Ovary (tissue), 3 donors: ENCODE measurements around the gene HOATZ.

Experiments used
- POLR2A ChIP-seq: fragments of 450-650 bp; IDR thresholded peaks from one replicate; pipeline ENCODE4 v1.6.1; 2017; ENCODE audit warnings: antibody characterized with exemption, mild to moderate bottlenecking, moderate library complexity
- TF ChIP-seq, protein P1 (sequence below), 3 donors: fragments of 450-650 bp in 2 of 3; fragments of 200-600 bp in 1 of 3; IDR thresholded peaks; one replicate each; pipeline versions ENCODE4 v1.5.1 to v1.8.0; 2016 to 2022; ENCODE audit warnings: antibody characterized with exemption in 3 of 3, mild to moderate bottlenecking in 1 of 3
- donor health status: DM: no; HTN: no; CAD: no.

DNA sequence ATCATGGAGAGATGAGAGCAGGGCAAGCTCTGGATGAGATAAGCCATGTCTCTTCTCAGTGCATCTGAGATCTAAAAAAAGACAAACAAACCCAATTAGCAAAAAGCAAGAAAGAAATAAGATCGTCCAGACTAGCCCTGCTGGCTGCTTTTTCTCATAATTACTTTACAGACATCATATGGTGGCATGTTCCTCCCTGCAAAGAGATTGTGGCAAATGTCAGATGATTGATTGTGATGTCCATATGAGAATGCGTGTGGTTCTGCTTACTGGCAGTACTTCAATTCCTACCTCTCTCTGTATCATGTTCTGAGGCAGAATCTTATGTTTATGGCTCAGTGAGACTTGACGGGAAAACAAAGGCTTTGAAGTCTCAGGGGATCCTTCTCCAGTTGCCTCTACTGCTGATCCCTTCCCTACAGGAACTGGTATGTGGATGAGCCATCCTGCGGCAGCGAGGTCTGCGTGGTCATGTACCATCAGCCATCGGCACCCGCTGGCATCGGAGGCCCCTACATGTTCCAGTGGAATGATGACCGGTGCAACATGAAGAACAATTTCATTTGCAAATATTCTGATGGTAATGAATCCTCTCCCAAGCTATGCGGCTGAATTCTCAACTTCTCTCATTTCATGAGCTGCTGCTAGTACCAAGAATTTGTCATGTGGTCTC lies 34.8 kb downstream of the HOATZ start:
- no peak for TF ChIP-seq POLR2A
- TF ChIP-seq, protein P1, sequence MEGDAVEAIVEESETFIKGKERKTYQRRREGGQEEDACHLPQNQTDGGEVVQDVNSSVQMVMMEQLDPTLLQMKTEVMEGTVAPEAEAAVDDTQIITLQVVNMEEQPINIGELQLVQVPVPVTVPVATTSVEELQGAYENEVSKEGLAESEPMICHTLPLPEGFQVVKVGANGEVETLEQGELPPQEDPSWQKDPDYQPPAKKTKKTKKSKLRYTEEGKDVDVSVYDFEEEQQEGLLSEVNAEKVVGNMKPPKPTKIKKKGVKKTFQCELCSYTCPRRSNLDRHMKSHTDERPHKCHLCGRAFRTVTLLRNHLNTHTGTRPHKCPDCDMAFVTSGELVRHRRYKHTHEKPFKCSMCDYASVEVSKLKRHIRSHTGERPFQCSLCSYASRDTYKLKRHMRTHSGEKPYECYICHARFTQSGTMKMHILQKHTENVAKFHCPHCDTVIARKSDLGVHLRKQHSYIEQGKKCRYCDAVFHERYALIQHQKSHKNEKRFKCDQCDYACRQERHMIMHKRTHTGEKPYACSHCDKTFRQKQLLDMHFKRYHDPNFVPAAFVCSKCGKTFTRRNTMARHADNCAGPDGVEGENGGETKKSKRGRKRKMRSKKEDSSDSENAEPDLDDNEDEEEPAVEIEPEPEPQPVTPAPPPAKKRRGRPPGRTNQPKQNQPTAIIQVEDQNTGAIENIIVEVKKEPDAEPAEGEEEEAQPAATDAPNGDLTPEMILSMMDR (IDR thresholded peaks at IDR 0.05), result no peak
